Neuronal stem cell (in vitro differentiated cells): ENCODE data around the gene ABCC8.

Experiments used
- DNase-seq: peaks from one replicate; pipeline ENCODE4 v3.0.0-alpha.2; 2013; ENCODE audit warnings: low spot score
- H2AFZ ChIP-seq: one replicate; pipeline ENCODE4 v1.6.1; 2013; ENCODE audit warnings: mild to moderate bottlenecking, low read length, inconsistent platforms
- H2AK5ac ChIP-seq: 2 replicates; pipeline ENCODE4 v1.6.1; 2013; ENCODE audit warnings: low read depth, mild to moderate bottlenecking, inconsistent platforms, low read length, moderate library complexity, mixed read lengths
- H2BK120ac ChIP-seq: 2 replicates; pipeline ENCODE4 v1.6.1; 2013; ENCODE audit warnings: low read depth, mild to moderate bottlenecking, inconsistent platforms, low read length, moderate library complexity, mixed read lengths
- H2BK12ac ChIP-seq: one replicate; pipeline ENCODE4 v1.6.1; 2013; ENCODE audit warnings: low read length, inconsistent platforms
- H2BK15ac ChIP-seq: 2 replicates; pipeline ENCODE4 v1.6.1; 2013; ENCODE audit warnings: mild to moderate bottlenecking, low read length, inconsistent platforms, mixed read lengths
- H2BK5ac ChIP-seq: one replicate; pipeline ENCODE4 v1.6.1; 2013; ENCODE audit warnings: inconsistent platforms, mild to moderate bottlenecking, low read length, moderate library complexity
- H3K14ac ChIP-seq: one replicate; pipeline ENCODE4 v1.6.1; 2013; ENCODE audit warnings: low read length, inconsistent platforms
- H3K18ac ChIP-seq: 2 replicates; pipeline ENCODE4 v1.6.1; 2013; ENCODE audit warnings: low read length, inconsistent platforms
- H3K23ac ChIP-seq: 2 replicates; pipeline ENCODE4 v1.6.1; 2013; ENCODE audit warnings: low read depth, mild to moderate bottlenecking, mixed read lengths, low read length, inconsistent platforms; ENCODE audit not compliant: poor library complexity
- H3K27ac ChIP-seq: replicated peaks from 3 replicates; pipeline ENCODE4 v1.5.1; 2013; ENCODE audit warnings: low read length, inconsistent platforms
- H3K27me3 ChIP-seq, 3 experiments: 2 replicates each; pipeline ENCODE4 v1.6.1; 2013; ENCODE audit warnings: low read length in 3 of 3, mild to moderate bottlenecking in 2 of 3, inconsistent platforms in 1 of 3, low read depth in 1 of 3, mixed read lengths in 1 of 3, moderate library complexity in 1 of 3; ENCODE audit not compliant: control insufficient read depth in 3 of 3, insufficient read depth in 3 of 3
- H3K36me3 ChIP-seq, 2 donors: replicated peaks in 1 of 2; 2 replicates each; pipeline ENCODE4 v1.6.1; 2013; ENCODE audit warnings: low read length in 2 of 2; ENCODE audit not compliant: control insufficient read depth in 2 of 2, insufficient read depth in 2 of 2
- H3K4ac ChIP-seq: 2 replicates; pipeline ENCODE4 v1.6.1; 2013; ENCODE audit warnings: inconsistent platforms, mild to moderate bottlenecking, low read length, moderate library complexity
- H3K4me1 ChIP-seq, 2 donors: 1 replicate in 1 of 2; 2 replicates in 1 of 2; pipeline ENCODE4 v1.6.1; 2013; ENCODE audit warnings: low read length in 2 of 2, low read depth in 1 of 2; ENCODE audit not compliant: control insufficient read depth in 2 of 2, insufficient read depth in 1 of 2
- H3K4me2 ChIP-seq: one replicate; pipeline ENCODE4 v1.6.1; 2013; ENCODE audit warnings: mild to moderate bottlenecking, low read length, inconsistent platforms; ENCODE audit not compliant: insufficient read depth, poor library complexity, severe bottlenecking
- H3K4me3 ChIP-seq, 2 donors: 2 replicates each; pipeline ENCODE4 v1.5.1; 2013; ENCODE audit warnings: low read length in 2 of 2, mild to moderate bottlenecking in 2 of 2, inconsistent platforms in 1 of 2, moderate library complexity in 1 of 2
- H3K79me1 ChIP-seq: one replicate; pipeline ENCODE4 v1.6.1; 2013; ENCODE audit warnings: low read depth, mild to moderate bottlenecking, inconsistent platforms, low read length, moderate library complexity
- H3K9ac ChIP-seq: one replicate; pipeline ENCODE4 v1.6.1; 2013; ENCODE audit warnings: mild to moderate bottlenecking, low read depth, low read length, inconsistent platforms; ENCODE audit not compliant: poor library complexity
- H3K9me3 ChIP-seq, 2 donors: replicated peaks in 1 of 2; 2 replicates each; pipeline versions ENCODE3 to v1.6.1; 2013; ENCODE audit warnings: low read length in 2 of 2, mild to moderate bottlenecking in 2 of 2, inconsistent platforms in 1 of 2, low read depth in 1 of 2, mixed read lengths in 1 of 2, moderate library complexity in 1 of 2; ENCODE audit not compliant: control insufficient read depth in 2 of 2, insufficient read depth in 1 of 2
- H4K8ac ChIP-seq: one replicate; pipeline ENCODE4 v1.6.1; 2013; ENCODE audit warnings: low read depth, mild to moderate bottlenecking, inconsistent platforms, low read length, moderate library complexity
- H4K91ac ChIP-seq: one replicate; pipeline ENCODE4 v1.6.1; 2013; ENCODE audit warnings: low read length, low read depth, mild to moderate bottlenecking, inconsistent platforms; ENCODE audit not compliant: poor library complexity
- WGBS, 2 donors: extraction: QIAGEN DNeasy Blood & Tissue Kit; methylation state at CpG; one replicate each; pipeline ENCODE4 v1.1.7; 2013; ENCODE audit warnings: missing lambda C conversion rate in 2 of 2, mixed read lengths in 1 of 2; ENCODE audit not compliant: insufficient read length in 2 of 2, insufficient replicate concordance in 1 of 2; ENCODE audit errors: extremely low coverage in 2 of 2; 5-methylcytosine and 5-hydroxymethylcytosine counted together

Gene ABCC8

DNA sequence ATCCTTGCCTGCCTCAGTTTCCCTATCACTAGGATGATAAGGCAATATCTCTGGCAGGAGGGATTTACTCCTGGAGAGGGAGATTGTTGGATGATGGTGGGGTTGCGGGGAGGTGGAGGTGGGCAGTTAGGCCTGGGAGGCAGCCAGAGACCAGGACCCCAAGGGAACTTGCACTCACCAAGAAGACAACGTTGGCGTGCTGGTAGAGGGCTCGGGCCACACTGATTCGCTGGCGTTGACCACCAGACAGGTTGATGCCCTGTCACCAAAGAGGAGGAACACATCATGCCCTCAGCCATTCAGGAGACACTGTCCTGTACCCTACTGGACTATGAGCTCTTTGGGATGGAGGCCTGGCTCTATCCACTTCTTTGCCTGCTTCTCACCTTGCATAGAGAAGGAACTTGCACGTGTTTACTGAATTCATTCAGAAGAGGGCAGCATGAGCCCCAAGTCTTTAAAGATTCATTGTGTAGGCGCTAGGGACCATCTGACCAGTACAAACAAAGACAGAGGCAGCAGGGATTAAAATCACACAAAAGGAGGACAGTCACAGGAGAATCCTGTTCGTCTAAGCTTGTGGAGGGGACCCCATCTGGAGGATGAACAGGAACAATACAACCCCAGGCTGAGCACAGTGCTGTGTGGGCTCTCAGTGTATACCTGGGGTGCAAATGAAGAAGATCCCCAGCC lies 64.0 kb downstream of the ABCC8 start:
- Histone ChIP-seq H4K8ac (no peak overlapping the region), H2BK12ac (no peak overlapping the region), H3K14ac (peak overlapping the region; percentile 17), H2BK15ac (peak overlapping the region; percentile 8), H3K79me1 (no peaks in the 10 kb centered on the region), H3K23ac (no peak overlapping the region), H4K91ac (no peak overlapping the region), H3K27ac (no peak overlapping the region), H3K4me1 (peaks cover 3 to 13% of the 10 kb centered on the region in 2 donors), H3K4me2 (no peak overlapping the region), H3K9me3 (no peaks in the 10 kb centered on the region), H2BK5ac (no peak overlapping the region), H3K27me3 (peaks cover 0 to 9% (median 0%) of the 10 kb centered on the region in 3 experiments), H3K36me3 (no peaks in the 10 kb centered on the region), H3K4me3 (no peak overlapping the region), H3K18ac (peak overlapping the region; percentile 67), H3K4ac (no peak overlapping the region), H3K9ac (no peak overlapping the region), H2AK5ac (no peak overlapping the region), H2AFZ (no peak overlapping the region), H2BK120ac (no peak overlapping the region)
- WGBS, 2 donors = no CpG with 5 or more reads among the region's 9 CpGs
- peak; percentile 56 for DNase-seq

DNA sequence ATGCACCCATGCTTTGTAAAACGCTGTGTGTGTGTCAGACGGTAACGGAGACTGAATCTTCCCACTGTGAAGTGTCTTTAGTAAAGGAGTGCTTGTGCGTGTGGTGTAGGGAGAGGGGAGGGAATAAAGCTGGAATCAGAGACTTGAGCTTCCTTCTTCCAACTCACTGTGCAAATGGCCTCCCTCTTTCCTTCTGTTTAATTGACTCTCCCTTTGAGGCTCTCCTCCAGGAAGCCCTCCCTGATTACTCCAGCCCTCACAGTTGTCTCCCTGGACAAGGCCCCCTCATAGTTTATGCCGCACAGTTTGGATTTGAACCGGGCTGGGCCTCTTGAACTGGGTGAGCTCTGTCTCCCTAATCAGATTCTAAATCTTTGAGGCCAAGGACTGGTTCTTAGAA lies 65.2 kb downstream of the ABCC8 start:
- no peak overlapping the region for H2BK15ac ChIP-seq
- no peak overlapping the region for H2AFZ ChIP-seq
- H2BK5ac ChIP-seq = no peak overlapping the region
- H3K4me2 ChIP-seq = no peak overlapping the region
- H3K14ac ChIP-seq = no peak overlapping the region
- no peak overlapping the region for H3K18ac ChIP-seq
- no peak overlapping the region for H4K91ac ChIP-seq
- no peak overlapping the region for H2AK5ac ChIP-seq
- no peak for DNase-seq
- no peaks in the 10 kb centered on the region for H3K79me1 ChIP-seq
- no peaks in the 10 kb centered on the region for H3K9me3 ChIP-seq
- H3K4me3 ChIP-seq = no peak overlapping the region
- no peaks in the 10 kb centered on the region for H3K36me3 ChIP-seq
- no peak overlapping the region for H3K9ac ChIP-seq
- no peak overlapping the region for H3K23ac ChIP-seq
- no peak overlapping the region for H2BK12ac ChIP-seq
- no peak overlapping the region for H3K27ac ChIP-seq
- H2BK120ac ChIP-seq = no peak overlapping the region
- no peak overlapping the region for H4K8ac ChIP-seq
- no peak overlapping the region for H3K4ac ChIP-seq
- peaks cover 3 to 13% of the 10 kb centered on the region in 2 donors for H3K4me1 ChIP-seq
- no CpG with 5 or more reads among the region's 6 CpGs for WGBS, 2 donors
- H3K27me3 ChIP-seq = peaks cover 0 to 8% (median 0%) of the 10 kb centered on the region in 3 experiments

DNA sequence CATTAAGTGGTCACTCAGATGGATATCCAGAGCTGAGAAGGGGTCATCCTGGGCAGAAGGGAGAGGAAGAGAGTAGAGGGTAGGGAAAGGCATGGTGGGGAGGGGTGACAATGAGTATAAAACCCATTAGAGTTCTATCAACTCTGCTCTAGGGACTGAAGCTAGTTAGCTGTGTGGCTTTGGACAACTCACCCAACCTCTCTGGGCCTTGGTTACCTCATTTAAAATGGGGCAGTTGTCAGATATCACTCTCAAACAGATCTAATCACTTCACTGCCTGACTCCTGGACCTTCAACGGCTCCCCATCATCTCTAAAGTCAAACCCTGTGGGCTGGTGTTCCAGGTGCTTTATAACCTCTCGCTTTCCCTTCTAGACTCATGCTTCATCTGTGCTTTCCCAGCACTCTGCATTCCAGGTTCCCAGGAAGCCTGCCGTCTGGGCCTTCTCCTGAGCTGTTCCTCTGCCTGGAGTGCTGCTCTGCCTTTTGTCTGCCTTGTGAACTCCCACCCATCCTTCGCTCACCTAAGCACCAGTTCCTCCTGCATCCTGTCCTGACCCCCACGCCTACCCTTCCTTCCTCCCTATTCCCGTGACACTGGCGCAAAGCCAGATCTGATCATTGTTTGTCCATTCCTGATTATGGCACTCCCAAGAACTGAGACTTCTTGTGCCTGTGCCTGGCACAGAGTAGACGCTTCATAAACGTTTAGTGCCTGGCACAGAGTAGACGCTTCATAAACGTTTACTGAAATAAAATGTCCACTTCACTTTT lies 65.9 kb downstream of the ABCC8 start:
- peak overlapping the region; percentile 22 for H3K18ac ChIP-seq
- peak overlapping the region; percentile 7 for H2AK5ac ChIP-seq
- H2BK12ac ChIP-seq = peak overlapping the region; percentile 51
- no peak overlapping the region for H2BK15ac ChIP-seq
- H4K8ac ChIP-seq = no peak overlapping the region
- no CpG with 5 or more reads among the region's 11 CpGs for WGBS, 2 donors
- no peak overlapping the region for H3K23ac ChIP-seq
- no peak overlapping the region for H4K91ac ChIP-seq
- H3K27me3 ChIP-seq = peaks cover 0 to 7% (median 0%) of the 10 kb centered on the region in 3 experiments
- no peak overlapping the region for H3K4me3 ChIP-seq
- no peak overlapping the region for H2AFZ ChIP-seq
- H3K9me3 ChIP-seq = no peaks in the 10 kb centered on the region
- H2BK120ac ChIP-seq = no peak overlapping the region
- no peaks in the 10 kb centered on the region for H3K79me1 ChIP-seq
- no peak overlapping the region for H2BK5ac ChIP-seq
- H3K36me3 ChIP-seq = no peaks in the 10 kb centered on the region
- H3K4me1 ChIP-seq = peaks cover 3 to 13% of the 10 kb centered on the region in 2 donors
- DNase-seq = no peak
- H3K4me2 ChIP-seq = no peak overlapping the region
- no peak overlapping the region for H3K14ac ChIP-seq
- H3K27ac ChIP-seq = no peak overlapping the region
- no peak overlapping the region for H3K4ac ChIP-seq
- H3K9ac ChIP-seq = no peak overlapping the region

DNA sequence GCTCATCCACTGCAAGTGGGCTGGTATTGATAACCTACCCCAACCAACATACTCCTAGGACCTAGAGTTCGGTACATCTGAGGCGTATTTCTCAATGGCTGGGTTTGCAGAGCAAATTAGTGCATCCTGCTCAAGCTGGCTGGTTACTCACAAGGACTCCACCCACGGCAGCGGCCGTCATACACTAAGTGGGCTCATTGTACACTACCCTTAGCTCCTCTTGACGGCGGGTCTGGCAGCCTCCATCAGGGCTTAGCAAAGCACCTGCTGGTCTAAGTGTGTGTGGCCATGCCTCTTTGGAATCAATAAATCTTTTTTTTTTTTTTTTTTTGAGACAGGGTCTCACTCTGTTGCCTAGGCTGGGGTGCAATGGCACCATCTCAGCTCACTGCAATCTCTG lies 68.0 kb downstream of the ABCC8 start:
- Histone ChIP-seq H2BK12ac (no peak overlapping the region), H3K4me2 (no peak overlapping the region), H3K14ac (no peak overlapping the region), H3K4ac (no peak overlapping the region), H3K18ac (peak overlapping the region; percentile 15), H3K4me1 (peaks cover 3 to 12% of the 10 kb centered on the region in 2 donors), H4K91ac (no peak overlapping the region), H3K9ac (no peak overlapping the region), H2BK120ac (no peak overlapping the region), H3K23ac (peak overlapping the region; percentile 26), H3K27me3 (peaks cover 0 to 11% (median 0%) of the 10 kb centered on the region in 3 experiments), H3K36me3 (no peaks in the 10 kb centered on the region), H2BK15ac (no peak overlapping the region), H3K79me1 (no peaks in the 10 kb centered on the region), H4K8ac (no peak overlapping the region), H2AFZ (no peak overlapping the region), H2AK5ac (peak overlapping the region; percentile 28), H3K27ac (no peak overlapping the region), H2BK5ac (no peak overlapping the region), H3K4me3 (no peak overlapping the region), H3K9me3 (no peaks in the 10 kb centered on the region)
- DNase-seq = no peak
- no CpG with 5 or more reads among the region's 7 CpGs for WGBS, 2 donors
